ENCODE results near the gene EPB41L4B.
"Not testable (repeated sequence)": the region's sequence is repeated elsewhere in the genome, so short reads cannot be mapped to it uniquely, and the experiment has no call there.

The EPB41L4B gene

DNA sequence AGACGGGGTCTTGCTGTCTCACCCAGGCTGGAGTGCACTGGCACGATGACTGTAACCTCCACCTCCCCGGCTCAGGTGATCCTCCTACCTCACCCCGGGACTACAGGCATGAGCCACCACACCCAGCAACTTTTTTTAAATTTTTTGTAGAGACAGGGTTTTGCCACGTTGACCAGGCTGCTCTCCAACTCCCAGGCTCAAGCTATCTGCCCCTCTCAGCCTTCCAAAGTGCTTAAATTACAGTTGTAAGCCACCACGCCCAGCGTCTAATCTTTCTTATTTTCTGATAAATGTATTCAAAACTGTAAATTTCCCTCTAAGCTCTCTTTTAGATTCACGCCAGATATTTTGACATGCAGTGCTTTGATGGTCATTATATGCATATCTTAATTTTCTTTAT is 164.2 kb downstream of the EPB41L4B start:
- no peak for DNase-seq

GRCh38 chr9:109150925-109151545 is 169.8 kb downstream of the EPB41L4B start:
- no peak for DNase-seq

DNA sequence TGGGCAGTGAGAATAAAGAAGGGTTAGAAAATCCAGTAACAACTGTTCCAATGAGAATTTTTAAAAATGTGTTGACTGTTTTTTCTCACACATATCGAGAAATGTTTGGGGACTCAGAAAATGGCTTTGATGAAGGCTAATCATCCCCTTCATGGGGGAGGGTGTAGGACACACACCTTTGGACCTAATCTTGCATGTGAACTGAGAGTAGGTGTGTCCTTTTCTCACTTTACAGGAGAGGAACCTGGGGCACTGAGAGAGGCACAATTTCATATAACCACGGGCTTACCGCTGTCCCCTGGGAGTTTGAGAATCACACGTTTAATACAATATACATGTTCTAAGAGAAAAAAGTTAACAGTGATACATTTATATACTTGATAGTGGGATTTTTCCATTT is 171.1 kb downstream of the EPB41L4B start:
- DNase-seq = no peak

GRCh38 chr9:109149089-109149488 is 171.8 kb downstream of the EPB41L4B start:
- no peak for DNase-seq

GRCh38 chr9:109145051-109145450 is 175.8 kb downstream of the EPB41L4B start:
- no peak for DNase-seq

- DNase-seq = no peak
These were observed 176.8 kb downstream of the EPB41L4B start for GRCh38 chr9:109143881-109144562.

- no peak for DNase-seq
These were observed 179.5 kb downstream of the EPB41L4B start for GRCh38 chr9:109141375-109141774.

- DNase-seq = no peak
These were observed 181.0 kb downstream of the EPB41L4B start for GRCh38 chr9:109139851-109140250.

DNA sequence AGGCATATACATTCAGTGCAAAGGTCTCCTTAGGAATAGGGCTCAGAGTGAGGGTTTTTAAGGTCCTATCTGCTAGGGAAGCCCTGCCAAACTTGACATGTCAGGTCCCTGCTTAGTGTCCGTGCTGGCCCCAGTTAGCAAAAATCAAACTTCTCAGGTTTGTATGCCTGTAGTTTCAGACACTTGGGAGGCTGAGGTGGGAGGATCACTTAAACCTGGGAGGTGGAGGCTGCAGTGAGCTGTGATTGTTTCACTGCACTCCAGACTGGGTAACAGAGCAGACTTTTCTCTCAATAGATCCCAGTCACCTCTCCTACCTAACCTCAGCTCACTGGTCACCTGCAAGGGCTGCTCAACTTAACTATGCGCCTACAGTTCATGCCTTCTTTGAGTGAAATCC is 182.4 kb downstream of the EPB41L4B start:
- DNase-seq = no peak

DNA sequence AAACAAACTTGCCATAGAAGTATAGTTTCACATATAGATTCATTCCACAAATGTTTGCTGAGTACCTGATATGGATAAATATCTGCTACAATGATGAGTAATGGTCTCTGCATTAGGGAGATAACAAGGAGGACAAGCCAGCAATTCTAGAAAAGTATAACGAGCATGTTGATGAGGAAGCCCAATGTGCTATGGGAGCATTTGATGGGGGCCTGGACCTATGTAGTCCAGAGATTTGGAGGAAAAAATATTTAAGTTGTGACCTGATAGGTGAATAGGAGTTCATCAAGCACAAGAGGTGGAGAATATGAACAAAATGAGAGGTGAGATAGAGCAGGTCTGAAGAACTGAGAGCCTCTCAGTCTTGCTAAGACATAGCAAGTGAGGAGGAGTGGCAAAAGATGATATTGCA is 186.7 kb downstream of the EPB41L4B start:
- DNase-seq = no peak

- no peak for DNase-seq
These were observed 187.3 kb downstream of the EPB41L4B start for GRCh38 chr9:109133533-109133932.

GRCh38 chr9:109132567-109133021 is 188.3 kb downstream of the EPB41L4B start:
- DNase-seq = no peak

GRCh38 chr9:109129470-109130197 is 191.2 kb downstream of the EPB41L4B start:
- no peak for DNase-seq

DNA sequence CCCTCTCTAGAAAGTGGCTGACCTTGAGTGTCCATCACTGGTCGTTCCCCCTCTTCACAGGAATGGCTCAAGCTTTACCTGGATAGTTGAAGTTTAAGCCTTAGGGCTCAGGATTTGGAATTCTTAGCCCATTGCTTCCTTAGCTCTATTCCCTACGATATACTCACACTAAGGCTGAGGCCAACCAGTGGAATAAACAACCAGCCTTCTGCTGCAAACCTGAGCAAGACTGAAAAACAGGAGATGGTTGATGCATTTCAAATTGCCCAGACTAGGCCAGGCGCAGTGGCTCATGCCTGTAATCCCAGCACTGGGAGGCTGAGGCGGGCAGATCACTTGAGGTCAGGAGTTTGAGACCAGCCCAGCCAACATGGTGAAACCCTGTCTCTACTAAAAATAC is 194.2 kb downstream of the EPB41L4B start:
- DNase-seq = not testable (repeated sequence)

DNA sequence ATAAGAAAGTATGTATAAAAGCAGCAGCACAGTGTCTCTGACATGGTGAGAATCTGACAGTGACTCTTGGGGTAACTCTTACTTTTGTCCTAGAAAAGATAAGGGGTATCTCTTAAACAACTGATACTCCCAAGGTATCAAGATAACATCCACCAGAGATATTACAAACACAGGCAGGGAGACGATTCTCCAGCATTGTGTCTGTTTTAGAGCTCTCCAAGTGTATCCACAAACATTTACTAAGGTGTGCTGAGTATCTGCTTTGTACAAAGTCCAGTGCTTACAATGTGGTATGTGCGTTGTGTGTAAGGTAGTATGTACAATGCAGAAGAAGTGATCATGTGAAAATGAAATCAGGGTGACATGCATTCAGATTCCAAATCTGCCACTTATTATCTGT is 196.7 kb downstream of the EPB41L4B start:
- DNase-seq = no peak

- no peak for DNase-seq
These were observed 197.9 kb downstream of the EPB41L4B start for GRCh38 chr9:109122726-109123621.

Measured in activated CD8-positive, alpha-beta memory T cell treated with anti-CD3 and anti-CD28 coated beads for 24 hours (primary cell).